Left ventricle myocardium inferior (tissue), 1 donor: ENCODE measurements around the gene RALY. TPM values are rescaled to one million over a fixed set of nuclear protein-coding genes. Genes with fewer than 3 reads are reported as not detected.

ENCODE experiments used
- DNase-seq: peaks from one replicate; pipeline ENCODE4 v3.0.0-alpha.2; 2020
- H3K27ac ChIP-seq: fragments of 200-600 bp; replicated peaks from 2 replicates; pipeline ENCODE4 v1.8.0; 2021
- H3K27me3 ChIP-seq: fragments of 200-600 bp; 2 replicates; pipeline ENCODE4 v1.8.0; 2021; ENCODE audit warnings: low read depth
- H3K36me3 ChIP-seq: fragments of 200-600 bp; 2 replicates; pipeline ENCODE4 v1.8.0; 2021
- H3K4me1 ChIP-seq: fragments of 200-600 bp; 2 replicates; pipeline ENCODE4 v1.8.0; 2021
- H3K4me3 ChIP-seq: fragments of 200-600 bp; 2 replicates; pipeline ENCODE4 v1.8.0; 2021; ENCODE audit warnings: mild to moderate bottlenecking, moderate library complexity
- H3K9me3 ChIP-seq: fragments of 200-600 bp; replicated peaks from 2 replicates; pipeline ENCODE4 v1.8.0; 2021
- intact Hi-C: fragments of 100-400 bp; cut with micrococcal nuclease; formaldehyde crosslinking; loops from one replicate; pipeline ENCODE4 v1.11.0; 2022
- total RNA-seq: library from RNA; stranded (reverse); fragmentation: NEBNext Ultra II Directional; extraction: Animal tissue kit (Norgen Biotek cat#: 25700); gene quantifications from one replicate; pipeline ENCODE4 v1.2.1, GENCODE V29; 2021
- TF ChIP-seq, protein P1 (sequence below): fragments of 200-600 bp; IDR thresholded peaks from 2 replicates; pipeline ENCODE4 v1.8.0; 2021; ENCODE audit warnings: antibody characterized with exemption, mild to moderate bottlenecking, borderline replicate concordance
- donor health status: DM: no; HTN: yes; CAD: no; lungs with severe emphysema.

RALY gene
- total RNA-seq, 1 donor from 2014 or later = 107 TPM

DNA sequence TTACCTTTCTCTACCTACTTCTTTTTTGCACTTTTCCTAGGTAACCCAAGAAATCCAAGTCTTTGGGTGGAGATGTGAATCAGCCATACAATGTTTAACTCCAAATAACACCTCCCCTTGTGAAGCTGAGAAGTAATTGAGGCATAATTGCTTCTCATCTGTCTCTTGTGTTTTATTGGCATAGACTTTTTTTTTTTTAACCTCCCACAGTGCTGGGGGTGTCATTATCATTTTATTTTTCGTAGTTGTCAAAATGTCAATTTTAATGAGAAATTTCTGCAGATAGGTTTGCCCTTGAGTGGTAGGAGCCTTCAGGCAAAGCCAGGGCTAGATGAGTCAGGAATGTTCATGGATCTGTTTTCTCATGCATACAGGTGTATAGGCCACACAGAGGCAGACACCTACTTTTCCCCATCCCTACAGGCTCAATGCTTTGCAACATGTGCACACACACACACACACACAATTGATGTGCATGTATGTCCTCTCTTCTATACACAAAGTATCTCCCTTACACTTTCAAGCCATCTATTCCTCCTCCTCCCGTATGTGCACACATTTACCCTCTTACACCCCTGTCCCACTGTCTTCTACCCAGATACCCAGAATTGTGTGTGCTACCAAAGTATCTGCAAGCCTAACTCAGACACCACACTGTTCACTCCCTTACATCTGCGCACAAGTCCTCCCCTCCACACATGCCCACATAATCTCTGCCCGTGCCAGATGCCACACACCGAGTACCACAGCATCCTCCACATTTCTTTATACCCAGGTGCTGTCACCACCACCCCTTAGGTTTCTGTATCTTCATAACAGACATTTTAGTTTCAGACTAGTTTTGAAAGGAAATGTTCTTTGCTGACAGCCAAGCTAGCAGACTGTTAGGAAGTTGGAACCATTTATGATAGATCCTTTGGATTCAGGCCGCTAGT, 22.0 kb downstream of the RALY start:
- intact Hi-C loops = no loop called here
- Histone ChIP-seq H3K4me3 (no peak overlapping the region), H3K4me1 (peaks cover 87% of the 10 kb centered on the region), H3K27ac (no peak overlapping the region), H3K27me3 (no peaks in the 10 kb centered on the region), H3K9me3 (no peaks in the 10 kb centered on the region), H3K36me3 (no peaks in the 10 kb centered on the region)
- no peak for DNase-seq
- TF ChIP-seq, protein P1, sequence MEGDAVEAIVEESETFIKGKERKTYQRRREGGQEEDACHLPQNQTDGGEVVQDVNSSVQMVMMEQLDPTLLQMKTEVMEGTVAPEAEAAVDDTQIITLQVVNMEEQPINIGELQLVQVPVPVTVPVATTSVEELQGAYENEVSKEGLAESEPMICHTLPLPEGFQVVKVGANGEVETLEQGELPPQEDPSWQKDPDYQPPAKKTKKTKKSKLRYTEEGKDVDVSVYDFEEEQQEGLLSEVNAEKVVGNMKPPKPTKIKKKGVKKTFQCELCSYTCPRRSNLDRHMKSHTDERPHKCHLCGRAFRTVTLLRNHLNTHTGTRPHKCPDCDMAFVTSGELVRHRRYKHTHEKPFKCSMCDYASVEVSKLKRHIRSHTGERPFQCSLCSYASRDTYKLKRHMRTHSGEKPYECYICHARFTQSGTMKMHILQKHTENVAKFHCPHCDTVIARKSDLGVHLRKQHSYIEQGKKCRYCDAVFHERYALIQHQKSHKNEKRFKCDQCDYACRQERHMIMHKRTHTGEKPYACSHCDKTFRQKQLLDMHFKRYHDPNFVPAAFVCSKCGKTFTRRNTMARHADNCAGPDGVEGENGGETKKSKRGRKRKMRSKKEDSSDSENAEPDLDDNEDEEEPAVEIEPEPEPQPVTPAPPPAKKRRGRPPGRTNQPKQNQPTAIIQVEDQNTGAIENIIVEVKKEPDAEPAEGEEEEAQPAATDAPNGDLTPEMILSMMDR = no peak

DNA sequence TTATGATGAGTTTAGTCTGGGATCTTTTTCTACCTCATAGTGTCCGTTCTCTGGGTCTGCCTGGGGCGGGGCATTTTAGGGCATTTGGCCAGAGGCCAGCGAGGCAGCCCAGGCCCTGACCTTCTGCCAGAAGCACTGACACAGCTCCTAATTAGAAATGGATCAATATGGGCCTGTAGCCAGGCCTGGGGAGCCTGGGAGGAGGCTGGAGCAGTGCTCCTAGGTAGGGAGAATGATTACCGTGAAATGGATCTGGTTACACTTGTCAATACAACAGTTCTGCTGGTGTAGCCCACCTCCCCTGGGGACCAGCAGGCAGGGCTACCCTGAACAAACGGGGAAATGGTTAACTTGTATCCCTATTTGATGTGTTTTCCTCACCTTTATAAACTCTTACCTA, 23.0 kb downstream of the RALY start:
- Histone ChIP-seq H3K27me3 (no peaks in the 10 kb centered on the region), H3K9me3 (peaks cover 4% of the 10 kb centered on the region), H3K36me3 (no peaks in the 10 kb centered on the region), H3K4me1 (peaks cover 77% of the 10 kb centered on the region), H3K4me3 (no peak overlapping the region), H3K27ac (no peak overlapping the region)
- TF ChIP-seq, protein P1 = no peak
- intact Hi-C loops = no loop called here
- no peak for DNase-seq

DNA sequence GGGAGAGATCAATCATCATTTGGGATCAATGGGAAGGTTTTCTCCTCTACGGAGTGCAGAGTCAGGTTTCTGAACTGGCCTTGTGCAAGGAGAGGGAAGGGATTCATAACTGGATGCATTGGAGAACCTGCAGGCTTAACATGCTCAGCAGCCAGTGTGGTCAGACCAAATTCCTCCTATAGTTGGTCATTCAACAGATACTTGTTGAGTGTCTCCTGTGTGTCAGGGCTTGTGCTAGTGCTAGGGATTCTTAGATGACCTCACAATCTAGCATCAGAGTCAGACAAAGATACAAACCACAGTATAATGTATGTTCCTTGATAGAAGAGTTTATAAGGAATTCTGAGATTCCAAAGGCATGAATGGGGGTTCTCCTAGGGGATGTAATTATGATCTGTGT, 23.9 kb downstream of the RALY start:
- TF ChIP-seq, protein P1 = no peak
- intact Hi-C loops = no loop called here

DNA sequence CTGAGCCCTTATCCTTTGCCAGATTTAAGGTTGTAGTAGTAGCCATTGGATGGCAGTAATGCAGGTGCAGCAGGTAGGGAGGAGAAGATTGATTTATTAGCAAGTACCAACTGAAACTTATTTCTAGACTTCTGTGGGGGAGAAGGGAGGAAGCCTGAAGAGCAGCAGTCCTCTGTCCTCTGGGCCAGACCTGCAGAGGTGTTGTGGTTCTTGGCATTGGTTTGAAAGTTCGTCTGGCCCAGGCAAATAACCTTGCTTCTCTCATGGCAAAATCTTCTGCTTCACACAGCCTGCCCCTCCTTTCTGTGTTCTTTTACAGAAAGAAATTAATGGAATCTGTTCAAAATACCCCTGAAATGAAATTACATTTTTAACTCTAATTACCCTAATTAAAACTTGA, 24.5 kb downstream of the RALY start:
- no peak for DNase-seq
- H3K4me3 ChIP-seq = no peak overlapping the region
- H3K4me1 ChIP-seq = peaks cover 76% of the 10 kb centered on the region
- no peaks in the 10 kb centered on the region for H3K27me3 ChIP-seq
- TF ChIP-seq, protein P1 = no peak
- intact Hi-C loops = no loop called here
- no peaks in the 10 kb centered on the region for H3K36me3 ChIP-seq
- peaks cover 4% of the 10 kb centered on the region for H3K9me3 ChIP-seq
- no peak overlapping the region for H3K27ac ChIP-seq

More for the DNA sequence above, 23.9 kb downstream of the RALY start:
- Histone ChIP-seq H3K27me3 (no peaks in the 10 kb centered on the region), H3K9me3 (peaks cover 4% of the 10 kb centered on the region), H3K36me3 (no peaks in the 10 kb centered on the region), H3K27ac (no peak overlapping the region), H3K4me1 (peaks cover 76% of the 10 kb centered on the region), H3K4me3 (no peak overlapping the region)
- DNase-seq = no peak

DNA sequence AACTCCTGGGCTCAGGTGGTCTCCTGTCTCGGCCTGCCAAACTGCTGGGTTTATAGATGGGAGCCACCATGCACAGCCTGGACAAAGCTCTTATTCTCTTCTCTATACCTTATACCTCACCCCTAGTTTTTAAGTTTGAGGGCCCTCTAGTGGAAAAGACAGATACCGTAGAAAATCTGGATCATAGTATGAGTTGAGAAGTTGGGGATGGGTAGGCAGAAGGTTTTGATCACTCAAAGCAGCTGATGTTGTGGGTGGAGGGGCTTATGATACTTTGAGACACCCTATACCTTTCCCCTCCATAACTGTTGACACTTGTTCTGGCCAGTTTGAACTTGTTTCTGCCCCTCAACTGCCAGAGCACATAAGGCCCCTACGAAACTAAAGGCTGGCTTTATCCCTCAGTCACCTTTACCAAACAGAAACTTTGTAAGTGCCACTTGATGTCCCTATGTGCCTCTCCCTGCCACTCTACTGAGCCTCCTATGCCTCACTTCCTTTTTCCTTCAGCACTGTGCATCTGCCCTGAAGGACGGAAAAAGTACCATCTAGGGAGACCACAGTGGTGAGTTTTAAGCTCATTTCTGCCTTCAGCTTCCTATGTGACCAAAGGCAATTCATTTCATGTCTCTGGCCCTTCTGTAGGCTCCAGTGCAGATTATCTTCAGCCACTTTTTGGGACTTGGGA, 28.6 kb downstream of the RALY start:
- Histone ChIP-seq H3K27me3 (no peaks in the 10 kb centered on the region), H3K27ac (no peak overlapping the region), H3K36me3 (no peaks in the 10 kb centered on the region), H3K9me3 (peaks cover 4% of the 10 kb centered on the region), H3K4me1 (peaks cover 77% of the 10 kb centered on the region), H3K4me3 (no peak overlapping the region)
- intact Hi-C loops = no loop called here
- TF ChIP-seq, protein P1 = no peak
- no peak for DNase-seq
